HepG2 (cell line): ENCODE measurements around the gene PSD. TPM values are rescaled to one million over a fixed set of nuclear protein-coding genes. Genes with fewer than 3 reads are reported as not detected.

Experiments used
- BRD4 ChIP-seq: sonication (generic); formaldehyde crosslinking; IDR thresholded peaks from 2 replicates; pipeline ENCODE4 v1.4.0; 2020; ENCODE audit warnings: missing genetic modification reagents
- CBX2 ChIP-seq, 2 experiments: fragments of 200-600 bp in 1 of 2; sonication (generic); formaldehyde crosslinking in 1 of 2; IDR thresholded peaks; 2 replicates each; pipeline versions ENCODE4 v1.7.0 to v1.8.1; 2018 to 2022; ENCODE audit warnings: low read depth in 2 of 2, low read length in 1 of 2, mild to moderate bottlenecking in 1 of 2, missing genetic modification reagents in 1 of 2
- DRAP1 ChIP-seq: IDR thresholded peaks from 2 replicates; pipeline ENCODE4 v1.6.1; 2016; ENCODE audit warnings: missing genetic modification reagents, missing compliant biosample characterization
- FOXA1 ChIP-seq, 2 experiments: fragments of 450-650 bp in 1 of 2; sonication (generic) in 1 of 2; formaldehyde crosslinking in 1 of 2; IDR thresholded peaks; 2 replicates each; pipeline versions ENCODE4 v1.4.0 to v1.6.1; 2016 to 2020; ENCODE audit warnings: missing genetic modification reagents in 1 of 2
- KDM5B ChIP-seq: sonication (generic); formaldehyde crosslinking; IDR thresholded peaks from 2 replicates; pipeline ENCODE4 v1.4.0; 2020; ENCODE audit warnings: missing genetic modification reagents, mild to moderate bottlenecking, borderline replicate concordance
- SALL2 ChIP-seq: sonication (generic); formaldehyde crosslinking; IDR thresholded peaks from 2 replicates; pipeline ENCODE4 v1.8.1; 2023; ENCODE audit warnings: mild to moderate bottlenecking, missing genetic modification reagents, inconsistent platforms
- SOX13 ChIP-seq, 3 experiments: fragments of 450-650 bp in 1 of 3; sonication (generic) in 1 of 3; formaldehyde crosslinking in 1 of 3; IDR thresholded peaks in 2 of 3; conservative IDR thresholded peaks in 1 of 3; 2 replicates each; pipeline versions ENCODE4 v1.5.0 to v1.6.1; 2016 to 2020; ENCODE audit warnings: antibody characterized with exemption in 1 of 3, mild to moderate bottlenecking in 1 of 3, missing compliant biosample characterization in 1 of 3, missing genetic modification reagents in 1 of 3, moderate library complexity in 1 of 3
- SP2 ChIP-seq: sonication (generic); formaldehyde crosslinking; IDR thresholded peaks from 2 replicates; pipeline ENCODE4 v1.5.1; 2020; ENCODE audit warnings: mild to moderate bottlenecking, missing genetic modification reagents
- SRF ChIP-seq: IDR thresholded peaks from 2 replicates; pipeline ENCODE4 v1.6.1; 2011; ENCODE audit warnings: mild to moderate bottlenecking, low read depth, low read length, moderate library complexity
- TEAD3 ChIP-seq: optimal IDR thresholded peaks from 2 replicates; pipeline ENCODE3; 2016; ENCODE audit warnings: borderline replicate concordance
- XBP1 ChIP-seq: sonication (generic); formaldehyde crosslinking; IDR thresholded peaks from 2 replicates; pipeline ENCODE4 v1.5.0; 2020; ENCODE audit warnings: missing genetic modification reagents
- ZKSCAN5 ChIP-seq: sonication (generic); formaldehyde crosslinking; IDR thresholded peaks from 2 replicates; pipeline ENCODE4 v1.5.1; 2020; ENCODE audit warnings: mild to moderate bottlenecking, missing genetic modification reagents
- ZNF101 ChIP-seq: sonication (generic); formaldehyde crosslinking; IDR thresholded peaks from 2 replicates; pipeline ENCODE4 v1.4.0; 2020; ENCODE audit warnings: mild to moderate bottlenecking, low read depth, missing genetic modification reagents, borderline replicate concordance
- ZNF318 ChIP-seq: sonication (generic); formaldehyde crosslinking; IDR thresholded peaks from 2 replicates; pipeline ENCODE4 v1.4.0; 2020; ENCODE audit warnings: mild to moderate bottlenecking, missing genetic modification reagents
- ZNF430 ChIP-seq: sonication (generic); formaldehyde crosslinking; IDR thresholded peaks from 2 replicates; pipeline ENCODE4 v1.9.0; 2021; ENCODE audit warnings: mild to moderate bottlenecking, missing genetic modification reagents
- ZNF724P ChIP-seq: sonication (generic); formaldehyde crosslinking; IDR thresholded peaks from 2 replicates; pipeline ENCODE4 v1.8.0; 2022; ENCODE audit warnings: missing genetic modification reagents, borderline replicate concordance
- polyA plus RNA-seq, 8 experiments: library from polyadenylated mRNA; depleted of rRNA in 3 of 8; stranded (reverse) in 7 of 8; unstranded in 1 of 8; fragments of >200 nt; fragmentation: Illumina TruSeq in 4 of 8; extraction: Trizol in 4 of 8; gene quantifications; 2 replicates each; pipeline versions ENCODE4 v1.2.1 to v1.2.3, GENCODE V29; 2011 to 2016; ENCODE audit warnings: low read depth in 4 of 8, missing spikeins in 1 of 8, mixed read lengths in 1 of 8; ENCODE audit not compliant: insufficient read depth in 1 of 8
- total RNA-seq, 5 experiments: library from RNA; depleted of rRNA; stranded (reverse); fragments of >200 nt; fragmentation: Illumina TruSeq; extraction: Trizol; gene quantifications; 2 replicates each; pipeline ENCODE4 v1.2.3, GENCODE V29; 2016; ENCODE audit warnings: low read depth in 1 of 5
- TF ChIP-seq, protein P1 (sequence below): sonication (generic); formaldehyde crosslinking; IDR thresholded peaks from 2 replicates; pipeline ENCODE4 v1.8.1; 2023; ENCODE audit warnings: mild to moderate bottlenecking, missing genetic modification reagents, borderline replicate concordance
- TF ChIP-seq, protein P2 (sequence below): sonication (generic); formaldehyde crosslinking; IDR thresholded peaks from 2 replicates; pipeline ENCODE4 v1.4.0; 2020; ENCODE audit warnings: missing genetic modification reagents, borderline replicate concordance

Gene PSD
- total and polyA plus RNA-seq, 2 of the 13 experiments (the other 11 are each of a cell fraction or from before 2014, with no cell fraction given), result 0.35 to 0.58 TPM

DNA sequence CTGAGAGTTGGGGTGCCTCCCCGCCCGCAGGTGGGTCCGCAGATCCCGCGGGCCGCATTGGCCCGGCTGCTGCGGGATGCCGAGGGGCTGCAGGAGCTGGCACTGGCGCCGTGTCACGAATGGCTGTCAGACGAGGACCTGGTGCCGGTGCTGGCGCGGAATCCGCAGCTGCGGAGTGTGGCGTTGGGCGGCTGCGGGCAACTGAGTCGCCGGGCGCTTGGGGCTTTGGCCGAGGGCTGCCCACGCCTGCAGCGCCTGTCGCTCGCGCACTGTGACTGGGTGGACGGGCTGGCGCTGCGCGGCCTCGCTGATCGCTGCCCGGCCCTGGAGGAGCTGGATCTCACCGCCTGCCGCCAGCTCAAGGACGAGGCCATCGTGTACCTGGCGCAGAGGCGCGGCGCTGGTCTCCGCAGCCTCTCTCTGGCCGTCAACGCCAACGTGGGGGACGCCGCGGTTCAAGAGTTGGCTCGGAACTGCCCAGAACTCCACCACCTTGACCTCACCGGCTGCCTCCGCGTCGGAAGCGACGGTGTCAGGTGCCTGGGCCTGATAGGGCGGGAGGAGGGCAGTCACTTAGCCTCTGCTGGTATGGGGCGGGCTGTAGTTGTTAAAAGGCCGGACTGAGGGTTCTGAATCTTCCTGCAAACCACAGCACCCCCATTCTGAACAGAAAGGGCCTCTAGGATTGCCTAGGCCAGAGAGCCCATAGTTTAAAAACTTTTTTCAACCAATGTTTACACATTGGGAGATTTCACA is 3.4 kb upstream of the PSD start (continued):
- TF ChIP-seq ZNF318 (CRISPR knock-in tag) (no peak), TEAD3 (no peak), CBX2 (IDR thresholded peaks at IDR 0.05; ENCODE audit: low read depth, low read length) (no peak), CBX2 (CRISPR knock-in tag; IDR thresholded peaks at IDR 0.05; ENCODE audit: low read depth) (no peak), KDM5B (no peak; the same call in 1 of the 2 replicates), DRAP1 (CRISPR knock-in tag) (0 out of 2 replicates have a peak, but pooled peaks have one; percentile 18), SP2 (no peak; the same call in 1 of the 2 replicates), BRD4 (CRISPR knock-in tag) (no peak), ZNF101 (CRISPR knock-in tag) (no peak), SRF (no peak), SOX13 (IDR thresholded peaks at IDR 0.05) (no peak), SOX13 (CRISPR knock-in tag; conservative IDR thresholded peaks at IDR 0.05 in 1 of 2, IDR thresholded peaks at IDR 0.05 in 1 of 2) (no peak), SALL2 (CRISPR knock-in tag) (no peak), ZNF724P (CRISPR knock-in tag) (no peak), ZNF430 (CRISPR knock-in tag) (no peak), XBP1 (CRISPR knock-in tag) (no peak), FOXA1 (IDR thresholded peaks at IDR 0.05) (no peak), FOXA1 (CRISPR knock-in tag; IDR thresholded peaks at IDR 0.05) (no peak), ZKSCAN5 (CRISPR knock-in tag) (no peak; the same call in 1 of the 2 replicates)
- TF ChIP-seq, protein P1, sequence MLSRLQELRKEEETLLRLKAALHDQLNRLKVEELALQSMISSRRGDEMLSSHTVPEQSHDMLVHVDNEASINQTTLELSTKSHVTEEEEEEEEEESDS (CRISPR knock-in tag), result no peak
- TF ChIP-seq, protein P2, sequence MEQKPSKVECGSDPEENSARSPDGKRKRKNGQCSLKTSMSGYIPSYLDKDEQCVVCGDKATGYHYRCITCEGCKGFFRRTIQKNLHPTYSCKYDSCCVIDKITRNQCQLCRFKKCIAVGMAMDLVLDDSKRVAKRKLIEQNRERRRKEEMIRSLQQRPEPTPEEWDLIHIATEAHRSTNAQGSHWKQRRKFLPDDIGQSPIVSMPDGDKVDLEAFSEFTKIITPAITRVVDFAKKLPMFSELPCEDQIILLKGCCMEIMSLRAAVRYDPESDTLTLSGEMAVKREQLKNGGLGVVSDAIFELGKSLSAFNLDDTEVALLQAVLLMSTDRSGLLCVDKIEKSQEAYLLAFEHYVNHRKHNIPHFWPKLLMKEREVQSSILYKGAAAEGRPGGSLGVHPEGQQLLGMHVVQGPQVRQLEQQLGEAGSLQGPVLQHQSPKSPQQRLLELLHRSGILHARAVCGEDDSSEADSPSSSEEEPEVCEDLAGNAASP (CRISPR knock-in tag), result no peak
